DMS114 treated with DMSO at 0.1 percent for 48 hours (cell line): ENCODE data around the gene NOP58.
"Not testable (repeated sequence)": the region's sequence is repeated elsewhere in the genome, so short reads cannot be mapped to it uniquely, and the experiment has no call there.

Experiments used
- DNase-seq: peaks from one replicate; lab custom pipeline; 2025; ENCODE audit not compliant: unreplicated experiment; lab: John Stamatoyannopoulos, UW

Gene NOP58

DNA sequence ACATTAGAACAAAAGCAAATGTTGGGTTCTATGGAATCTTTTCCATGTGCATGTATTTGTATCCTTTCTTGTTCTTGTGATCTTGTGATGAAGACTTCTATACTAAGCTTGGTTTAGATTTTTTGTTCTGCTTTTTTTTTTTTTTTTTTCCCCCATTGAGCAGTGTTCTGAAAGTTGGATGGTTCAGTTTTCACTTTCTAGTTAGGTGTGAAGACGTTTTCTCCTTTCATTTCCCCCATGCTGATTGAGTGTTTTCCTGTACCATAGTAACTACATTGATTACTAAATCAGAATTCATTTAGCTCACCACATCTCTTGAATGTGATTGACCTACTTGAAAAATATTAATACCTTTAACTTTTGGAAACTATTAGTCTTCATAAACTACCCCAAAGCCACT is 34.1 kb downstream of the NOP58 start:
- no peak for DNase-seq

DNA sequence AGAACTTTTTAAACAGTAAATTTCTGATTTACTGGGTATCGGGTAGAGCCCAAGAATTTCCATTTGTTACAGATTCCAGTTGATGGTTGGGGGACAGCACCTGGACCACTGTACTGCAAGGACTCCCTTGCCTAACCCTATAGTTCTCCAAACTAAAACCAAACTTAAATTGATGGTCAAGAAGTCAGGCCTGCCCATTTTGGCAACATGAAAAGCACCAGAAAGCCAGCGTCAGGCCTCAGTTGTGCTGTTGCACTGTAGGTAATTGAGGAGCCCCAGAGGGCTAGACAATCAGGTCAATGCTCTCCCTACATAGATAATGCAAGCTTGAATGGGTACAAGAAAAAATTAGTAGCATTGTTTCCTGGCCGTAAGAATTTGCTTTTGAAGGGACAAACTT is 40.5 kb downstream of the NOP58 start:
- DNase-seq = no peak

DNA sequence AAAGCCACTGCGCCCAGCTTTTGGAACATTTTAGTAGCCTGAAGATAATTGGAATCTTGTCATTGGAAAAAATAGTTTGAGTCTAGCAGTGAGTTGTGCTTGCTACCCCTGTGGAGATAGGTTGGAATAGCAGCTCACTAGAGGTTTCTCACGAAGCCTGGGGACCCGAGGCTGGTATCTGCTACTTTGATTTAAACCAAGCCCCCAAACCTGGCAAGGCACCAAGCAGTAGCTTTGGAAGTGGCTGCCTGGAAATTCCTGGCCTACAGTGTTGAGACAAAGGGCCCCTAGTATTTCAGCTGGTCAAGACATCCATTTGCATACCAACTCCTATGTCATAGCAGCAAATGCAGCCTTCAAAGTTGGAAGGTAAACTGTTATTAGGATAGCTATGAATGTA is 42.1 kb downstream of the NOP58 start:
- DNase-seq = no peak

DNA sequence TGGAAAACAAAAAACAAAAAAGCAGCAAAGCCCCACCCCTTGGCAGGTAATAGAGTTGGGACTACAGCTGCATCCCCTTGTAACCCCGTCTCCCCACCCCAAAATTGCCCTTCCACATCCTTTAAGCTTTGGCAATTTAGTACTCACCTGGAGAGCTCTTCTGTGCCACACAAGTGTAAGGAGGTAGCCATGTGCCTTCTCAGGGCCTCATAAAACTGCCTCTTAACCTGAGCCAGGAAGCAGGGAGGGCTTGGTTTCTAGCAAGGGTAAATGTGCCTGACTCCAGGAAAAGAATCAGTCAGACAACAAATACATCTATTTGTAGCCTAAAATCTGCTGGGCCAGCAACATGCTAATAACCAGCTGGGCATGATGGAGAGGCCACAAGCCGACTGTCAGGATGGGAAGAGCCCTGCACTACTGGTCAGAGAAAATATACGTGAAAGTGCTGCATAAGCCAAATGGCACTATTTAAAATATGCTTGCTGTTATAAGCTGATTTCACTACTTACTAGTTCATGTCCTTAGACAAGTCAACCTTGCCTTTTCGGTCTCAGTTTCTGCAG is 46.3 kb downstream of the NOP58 start:
- DNase-seq = no peak

DNA sequence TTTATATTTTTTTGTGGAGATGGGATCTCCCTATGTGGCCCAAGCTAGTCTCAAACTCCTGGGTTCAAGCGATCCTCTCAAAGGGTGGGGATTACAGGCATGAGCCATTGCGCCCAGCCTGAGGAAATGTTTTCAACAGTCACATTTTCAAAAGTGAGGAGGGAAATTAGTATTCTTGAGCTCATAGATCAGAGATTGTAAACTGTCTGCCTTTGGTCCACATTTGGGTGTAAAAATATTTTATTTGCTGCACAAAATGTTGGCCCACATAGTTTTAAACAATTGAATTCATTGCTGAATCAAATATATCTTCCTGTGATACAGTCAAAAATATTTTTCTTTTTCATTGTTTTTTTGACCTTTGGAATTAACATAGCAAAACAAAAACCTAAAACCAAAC is 48.6 kb downstream of the NOP58 start:
- no peak for DNase-seq

DNA sequence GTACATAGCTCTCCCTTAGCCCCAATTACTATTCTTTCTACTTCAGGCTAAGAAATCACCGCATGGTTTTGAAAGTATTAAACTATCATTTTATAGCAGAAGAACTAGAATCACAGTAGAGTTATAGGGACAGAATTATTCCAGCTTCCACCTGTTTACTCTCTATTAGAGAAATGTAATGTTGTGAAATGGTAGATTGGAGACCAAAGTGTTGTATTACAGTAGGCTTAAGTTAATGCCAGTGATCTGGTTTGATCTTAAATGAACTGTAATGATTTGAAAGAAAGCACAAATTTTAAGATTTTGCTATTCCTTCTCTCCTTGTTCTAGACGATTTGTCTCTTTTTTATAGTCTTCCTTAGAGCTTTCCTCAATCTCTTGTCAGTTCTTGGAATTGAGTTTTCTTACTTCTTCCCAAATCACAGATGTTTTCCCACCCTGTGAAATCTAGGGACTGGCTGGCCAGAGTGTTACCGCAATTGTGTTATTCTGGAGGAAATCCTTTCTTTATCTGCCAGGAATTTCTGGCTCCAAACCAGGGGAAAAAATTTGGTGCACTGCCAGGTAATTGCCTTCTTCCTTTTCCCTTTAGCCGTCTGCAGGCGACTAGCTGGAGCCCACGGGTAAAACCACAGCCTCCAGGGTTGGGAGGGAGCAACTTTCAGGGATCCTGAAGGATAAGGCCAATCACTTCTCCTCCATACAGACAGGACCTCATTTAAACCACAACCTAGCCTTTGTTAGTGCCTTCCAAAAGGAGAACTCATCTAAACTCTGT is 51.7 kb downstream of the NOP58 start:
- DNase-seq = no peak

DNA sequence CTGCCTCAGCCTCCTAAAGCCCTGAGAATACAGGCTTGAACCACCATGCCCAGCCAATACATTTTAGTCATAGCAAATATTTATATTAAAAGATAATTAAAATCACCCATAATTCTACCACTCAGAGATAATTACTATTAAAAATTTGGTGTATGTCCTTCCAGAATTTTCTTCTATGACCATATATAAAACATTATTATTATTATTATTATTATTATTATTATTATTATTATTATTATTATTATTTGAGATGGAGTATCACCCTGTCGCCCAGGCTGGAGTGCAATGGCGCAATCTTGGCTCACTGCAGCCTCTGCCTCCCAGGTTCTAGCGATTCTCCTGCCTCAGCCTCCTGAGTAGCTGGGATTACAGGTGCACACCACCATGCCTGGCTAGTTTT is 54.8 kb downstream of the NOP58 start:
- DNase-seq = not testable (repeated sequence)

DNA sequence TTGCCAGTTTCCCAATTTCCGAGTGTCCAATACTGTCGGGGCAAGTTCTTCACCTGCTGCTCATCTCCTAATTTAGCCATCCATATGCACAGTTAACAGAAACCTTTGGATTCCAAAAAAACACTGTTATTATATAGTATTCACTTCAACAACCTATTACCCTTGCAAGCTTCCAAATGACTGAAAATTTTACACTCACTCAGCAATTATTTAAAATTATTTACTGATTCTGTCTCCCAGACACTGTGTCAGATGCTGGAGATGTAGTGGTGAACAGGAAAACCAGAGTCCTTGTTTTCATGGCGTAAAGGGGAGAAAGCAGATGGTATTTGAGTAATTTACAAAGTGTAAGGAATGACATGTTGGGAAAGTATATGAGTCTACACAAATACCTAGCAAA is 56.9 kb downstream of the NOP58 start:
- no peak for DNase-seq

DNA sequence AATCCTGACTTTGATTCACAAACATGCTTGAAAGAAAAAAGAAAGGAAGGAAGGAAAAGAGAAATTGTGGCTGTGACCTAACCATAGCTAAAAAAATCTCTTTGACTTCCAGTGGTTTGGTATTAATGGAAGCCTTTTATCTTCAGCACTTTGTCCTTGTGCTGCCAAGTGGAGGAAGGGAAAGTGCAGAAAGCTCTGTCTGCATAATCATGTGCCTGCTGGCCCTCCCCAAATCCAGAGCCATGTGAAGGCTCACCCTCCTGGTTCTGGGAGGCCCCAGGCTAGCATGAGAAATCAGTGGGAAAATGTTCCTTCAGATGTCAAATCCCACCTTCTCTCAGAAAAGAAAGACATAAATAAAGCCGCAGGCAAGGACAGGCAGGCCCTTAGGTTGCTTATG is 62.3 kb downstream of the NOP58 start:
- DNase-seq = no peak

DNA sequence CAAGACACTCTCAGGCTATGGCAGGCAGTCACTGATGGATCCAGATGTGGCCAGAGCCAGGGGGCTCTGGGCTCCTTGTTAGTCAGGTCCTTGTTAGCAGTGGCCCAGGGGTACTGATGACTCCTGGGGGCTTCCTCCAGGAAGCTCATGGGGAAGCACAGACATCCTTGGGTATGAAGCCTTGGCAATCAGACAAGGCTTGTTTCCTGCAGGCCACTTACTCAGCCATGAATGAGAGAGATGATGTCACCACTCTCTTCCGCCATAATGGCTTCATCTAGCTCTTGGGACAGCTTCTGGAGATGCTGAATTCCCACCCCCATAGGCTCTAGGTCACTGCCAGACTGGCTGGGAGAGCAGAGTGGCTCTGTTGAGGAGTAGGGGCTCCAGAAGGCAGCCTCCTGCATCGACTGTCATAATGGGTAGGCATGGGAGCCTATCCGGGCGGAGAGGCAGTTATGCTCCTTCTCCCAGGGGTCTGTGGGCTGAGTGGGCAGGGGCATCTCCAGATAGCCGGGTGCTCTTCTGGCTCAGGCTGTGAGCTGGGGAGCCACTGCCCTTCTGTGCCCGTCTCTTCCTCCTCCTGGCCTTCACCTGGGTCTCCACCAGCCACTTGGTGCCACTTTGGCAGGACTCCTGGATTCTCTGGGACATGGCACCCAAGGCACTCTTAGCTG is 70.4 kb downstream of the NOP58 start:
- DNase-seq = no peak

DNA sequence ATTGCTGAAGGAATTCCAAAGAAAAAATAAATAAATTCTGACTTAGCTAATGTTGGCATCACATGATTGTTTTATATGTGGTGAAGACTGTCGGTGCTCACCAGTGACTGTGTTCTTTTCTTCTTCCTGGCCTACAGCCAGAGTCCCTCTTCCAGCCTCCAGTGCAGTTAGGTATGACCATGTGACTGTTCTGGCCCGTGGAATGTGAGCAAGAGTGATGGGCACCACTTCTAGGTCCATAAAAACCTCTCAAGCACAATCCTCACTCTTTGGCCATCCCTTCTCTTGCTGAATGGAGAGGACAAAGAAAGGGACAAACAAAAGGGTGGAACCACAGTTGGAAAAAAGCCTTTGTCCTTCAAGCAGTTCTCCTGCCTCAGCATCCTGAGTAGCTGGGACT is 71.6 kb downstream of the NOP58 start:
- no peak for DNase-seq

DNA sequence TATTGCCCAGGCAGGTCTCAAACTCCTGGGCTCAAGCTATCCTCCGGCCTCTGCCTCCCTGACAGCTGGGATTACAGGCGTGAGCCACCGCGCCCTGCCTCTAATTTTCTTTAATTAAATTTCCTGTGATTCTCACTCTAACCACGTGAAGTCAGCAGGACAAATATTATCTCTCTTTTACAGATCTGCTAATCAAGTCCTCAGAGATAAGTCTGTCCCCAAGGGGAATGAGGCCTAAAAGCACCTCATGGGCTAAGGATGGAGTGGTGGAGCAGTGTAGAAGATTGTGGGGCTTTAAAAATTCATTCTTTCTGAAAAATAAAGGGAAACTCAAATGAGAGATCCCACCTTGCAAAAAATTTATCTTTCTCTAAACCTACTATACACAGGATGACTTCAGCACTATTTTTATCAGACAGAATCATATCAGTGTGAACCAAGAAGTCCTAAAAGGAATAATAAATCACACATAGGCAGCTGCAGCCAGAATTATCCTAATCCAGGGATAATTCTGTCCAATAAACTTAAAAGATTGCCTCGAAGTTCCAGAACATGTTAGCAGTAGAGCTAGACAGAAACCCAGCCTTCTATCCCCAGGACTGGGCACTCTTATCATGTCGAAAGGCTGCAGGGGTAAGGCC is 72.3 kb downstream of the NOP58 start:
- DNase-seq = no peak

DNA sequence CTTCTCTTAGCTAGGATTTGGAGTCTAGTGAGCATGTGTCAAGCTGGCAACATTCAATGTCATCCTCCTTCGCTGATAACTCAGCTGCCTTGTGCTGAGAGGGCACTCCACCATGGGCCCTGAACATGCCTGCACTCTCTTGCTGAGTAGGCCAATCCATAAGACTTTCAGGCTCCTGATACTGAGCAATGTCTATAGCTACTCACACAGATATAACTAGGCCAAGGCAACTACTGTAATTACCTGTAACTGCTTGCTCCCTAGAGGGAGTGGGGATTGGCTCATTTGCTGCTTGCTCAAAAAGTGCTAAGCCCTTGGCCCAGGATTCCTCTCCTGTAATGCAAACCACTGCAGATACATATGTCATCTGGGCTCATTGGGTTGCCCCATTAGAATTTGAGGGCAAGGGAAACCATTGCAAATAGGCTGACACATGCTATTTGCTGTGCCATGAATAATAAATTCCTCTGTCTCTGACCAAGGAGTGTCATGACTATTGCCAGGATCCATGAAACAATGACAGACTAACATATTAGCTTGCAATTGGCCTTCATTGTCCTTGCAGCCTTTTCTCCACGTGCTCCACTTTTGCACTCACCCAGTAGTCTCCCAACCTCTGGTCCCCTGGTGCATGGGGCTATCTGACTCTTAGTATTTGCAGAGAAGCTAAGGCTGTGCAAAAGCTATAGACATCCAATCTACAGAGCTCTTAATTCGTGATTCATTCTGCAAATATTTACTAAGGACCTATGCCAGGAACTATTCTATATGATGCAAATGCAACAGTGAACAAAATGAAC is 73.7 kb downstream of the NOP58 start:
- DNase-seq = no peak

DNA sequence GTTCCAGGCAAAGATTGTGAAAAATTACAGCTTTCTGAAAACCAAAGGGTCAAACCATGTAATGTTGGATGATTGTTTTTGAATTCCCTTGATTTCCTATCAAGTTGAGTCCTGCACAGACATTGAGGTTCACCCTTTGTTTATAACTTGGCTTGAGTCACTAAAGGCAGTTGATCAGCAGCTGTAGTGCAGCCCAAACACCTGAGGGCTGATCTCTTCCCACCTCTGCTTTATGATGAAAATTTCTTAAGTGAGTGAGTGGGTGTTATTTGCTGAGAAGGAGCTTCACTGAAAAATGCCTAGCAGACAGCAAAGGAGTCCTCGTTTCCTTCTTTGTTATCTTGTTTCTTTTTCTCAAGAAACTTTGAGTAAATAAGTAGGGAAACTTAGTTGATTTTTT is 78.6 kb downstream of the NOP58 start:
- no peak for DNase-seq

DNA sequence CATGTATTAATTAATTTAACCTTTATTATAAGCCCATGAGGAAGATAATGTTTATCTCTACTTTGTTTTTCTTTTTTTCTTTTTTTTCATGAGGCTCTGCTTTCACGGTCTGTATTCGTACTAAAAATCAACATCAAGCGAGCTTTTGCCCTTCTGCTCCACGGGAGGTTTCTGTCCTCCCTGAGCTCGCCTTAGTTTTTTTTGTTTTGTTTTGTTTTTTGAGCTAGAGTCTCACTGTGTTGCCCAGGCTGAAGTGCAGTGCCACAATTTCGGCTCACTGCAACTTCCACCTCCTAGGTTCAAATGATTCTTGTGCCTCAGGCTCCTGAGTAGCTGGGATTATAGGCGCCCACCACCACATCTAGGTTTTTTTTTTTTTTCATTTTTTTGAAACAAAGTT is 80.6 kb downstream of the NOP58 start:
- no peak for DNase-seq
